Liver (tissue), 9 donors: ENCODE results near the gene RAB40AL. TPM values are rescaled to one million over a fixed set of nuclear protein-coding genes. Genes with fewer than 3 reads are reported as not detected.

Source experiments
- DNase-seq: peaks from one replicate; pipeline ENCODE4 v3.0.0-alpha.2; 2017; ENCODE audit warnings: low spot score
- H3K27ac ChIP-seq, 2 donors: one replicate each; pipeline ENCODE4 v1.7.0; 2013; ENCODE audit warnings: inconsistent platforms in 2 of 2, low read length in 2 of 2, control low read depth in 1 of 2, low read depth in 1 of 2, mild to moderate bottlenecking in 1 of 2
- H3K27me3 ChIP-seq, 4 donors: one replicate each; pipeline versions ENCODE4 v1.6.1 to v1.7.0; 2013; ENCODE audit warnings: low read length in 3 of 4, inconsistent platforms in 1 of 4, mild to moderate bottlenecking in 1 of 4, moderate library complexity in 1 of 4; ENCODE audit not compliant: control insufficient read depth in 4 of 4, insufficient read depth in 4 of 4
- H3K36me3 ChIP-seq, 4 donors: one replicate each; pipeline versions ENCODE4 v1.6.1 to v1.7.0; 2013; ENCODE audit warnings: low read length in 3 of 4, mild to moderate bottlenecking in 3 of 4, low read depth in 1 of 4, moderate library complexity in 1 of 4; ENCODE audit not compliant: control insufficient read depth in 4 of 4, insufficient read depth in 3 of 4
- H3K4me1 ChIP-seq, 4 donors: one replicate each; pipeline versions ENCODE4 v1.6.1 to v1.7.0; 2013; ENCODE audit warnings: low read length in 3 of 4, mild to moderate bottlenecking in 3 of 4, moderate library complexity in 1 of 4; ENCODE audit not compliant: control insufficient read depth in 4 of 4, insufficient read depth in 4 of 4
- H3K4me3 ChIP-seq, 3 donors: one replicate each; pipeline versions ENCODE4 v1.6.1 to v1.7.0; 2013; ENCODE audit warnings: low read length in 3 of 3, control low read depth in 1 of 3, low read depth in 1 of 3, mild to moderate bottlenecking in 1 of 3
- H3K9ac ChIP-seq, 2 donors: one replicate each; pipeline ENCODE4 v1.7.0; 2013; ENCODE audit warnings: low read length in 2 of 2, mild to moderate bottlenecking in 2 of 2, moderate library complexity in 2 of 2, control low read depth in 1 of 2, low read depth in 1 of 2
- H3K9me3 ChIP-seq, 4 donors: one replicate each; pipeline versions ENCODE4 v1.6.1 to v1.7.0; 2013; ENCODE audit warnings: low read length in 3 of 4; ENCODE audit not compliant: control insufficient read depth in 4 of 4
- EGR1 ChIP-seq, 2 donors: IDR thresholded peaks; 2 replicates each; pipeline ENCODE4 v1.6.1; 2016 to 2018; ENCODE audit warnings: antibody characterized with exemption in 2 of 2, low read depth in 2 of 2
- FOXA1 ChIP-seq: IDR thresholded peaks from 2 replicates; pipeline ENCODE4 v1.6.1; 2016; ENCODE audit warnings: antibody characterized with exemption
- FOXA2 ChIP-seq: IDR thresholded peaks from 2 replicates; pipeline ENCODE4 v1.6.1; 2016; ENCODE audit warnings: antibody characterized with exemption
- GABPA ChIP-seq, 2 donors: IDR thresholded peaks in 1 of 2; conservative IDR thresholded peaks in 1 of 2; 2 replicates each; pipeline ENCODE4 v1.6.1; 2016; ENCODE audit warnings: antibody characterized with exemption in 2 of 2, mild to moderate bottlenecking in 1 of 2, moderate library complexity in 1 of 2
- HNF4A ChIP-seq, 2 donors: conservative IDR thresholded peaks; 2 replicates each; pipeline ENCODE4 v1.6.1; 2016; ENCODE audit warnings: antibody characterized with exemption in 2 of 2, mild to moderate bottlenecking in 2 of 2
- HNF4G ChIP-seq: IDR thresholded peaks from 2 replicates; pipeline ENCODE4 v1.6.1; 2016; ENCODE audit warnings: antibody characterized with exemption
- JUND ChIP-seq, 2 donors: IDR thresholded peaks; 2 replicates each; pipeline ENCODE4 v1.6.1; 2016; ENCODE audit warnings: antibody characterized with exemption in 2 of 2
- NR2F2 ChIP-seq: IDR thresholded peaks from 2 replicates; pipeline ENCODE4 v1.6.1; 2016; ENCODE audit warnings: antibody characterized with exemption
- RAD21 ChIP-seq, 2 donors: IDR thresholded peaks; 2 replicates each; pipeline ENCODE4 v1.6.1; 2016; ENCODE audit warnings: antibody characterized with exemption in 2 of 2, mild to moderate bottlenecking in 2 of 2
- SP1 ChIP-seq: IDR thresholded peaks from 2 replicates; pipeline ENCODE4 v1.6.1; 2018; ENCODE audit warnings: antibody characterized with exemption, mild to moderate bottlenecking
- YY1 ChIP-seq: IDR thresholded peaks from 2 replicates; pipeline ENCODE4 v1.6.1; 2016; ENCODE audit warnings: antibody characterized with exemption, mild to moderate bottlenecking
- WGBS: extraction: QIAGEN DNeasy Blood & Tissue Kit; methylation state at CpG from one replicate; pipeline ENCODE4 v1.1.7; 2013; 5-methylcytosine and 5-hydroxymethylcytosine counted together
- polyA plus RNA-seq, 2 donors: library from polyadenylated mRNA; stranded (reverse) in 1 of 2; unstranded in 1 of 2; fragments of 200-250 nt in 1 of 2; fragments of >200 nt in 1 of 2; fragmentation: Nextera tagmentation in 1 of 2; extraction: Ambion mirVana in 1 of 2; gene quantifications; one replicate each; pipeline versions ENCODE4 v1.2.1 to v1.2.3, GENCODE V29; 2013 to 2015
- total RNA-seq, 2 donors: library from RNA; depleted of rRNA; stranded (reverse); fragments of >200 nt; gene quantifications; one replicate each; pipeline ENCODE4 v1.2.3, GENCODE V29; 2014
- TF ChIP-seq, protein P1 (sequence below): IDR thresholded peaks from 2 replicates; pipeline ENCODE4 v1.6.1; 2016; ENCODE audit warnings: antibody characterized with exemption
- TF ChIP-seq, protein P2 (sequence below): IDR thresholded peaks from 2 replicates; pipeline ENCODE4 v1.6.1; 2016; ENCODE audit warnings: antibody characterized with exemption
- TF ChIP-seq, protein P3 (sequence below): IDR thresholded peaks from 2 replicates; pipeline ENCODE4 v1.6.1; 2016; ENCODE audit warnings: antibody characterized with exemption
- TF ChIP-seq, protein P4 (sequence below): fragments of 150-350 bp; IDR thresholded peaks from 2 replicates; pipeline ENCODE4 v1.5.1; 2017; ENCODE audit warnings: improper control_type of control experiment, low read depth, low read length; ENCODE audit not compliant: missing input control
- TF ChIP-seq, protein P5 (sequence below): IDR thresholded peaks from 2 replicates; pipeline ENCODE4 v1.6.1; 2016; ENCODE audit warnings: antibody characterized with exemption, mild to moderate bottlenecking
- donor health status: healthy.
- donor health status: healthy.
- donor health status: healthy.
- donor health status: healthy.
- donor health status: healthy.

Gene RAB40AL
- total and polyA plus RNA-seq, 4 donors: 0.14 to 0.75 (median 0.53) TPM; not detected in 1

DNA sequence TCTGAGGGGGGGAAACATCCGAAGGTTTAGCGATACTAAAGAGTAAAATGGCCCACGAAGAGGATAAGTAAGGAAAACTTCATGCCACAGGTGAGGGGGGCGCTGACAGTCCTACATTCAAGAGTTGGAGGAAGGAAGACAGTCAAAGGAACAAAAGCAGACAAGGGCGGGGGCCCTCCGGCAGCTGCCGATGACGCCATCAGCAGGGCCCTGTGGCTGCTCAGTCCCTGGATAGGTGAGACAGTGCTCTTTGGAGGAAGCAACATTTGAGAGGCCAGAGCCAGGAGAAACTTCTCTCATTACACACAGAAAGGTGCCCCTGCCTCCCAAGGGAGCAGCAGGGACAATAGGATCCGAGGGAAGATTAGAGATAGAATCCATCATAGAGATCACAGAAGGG, 41.5 kb downstream of the RAB40AL start:
- H3K4me1 ChIP-seq: no peaks in the 10 kb centered on the region
- DNase-seq: no peak
- no peak overlapping the region for H3K9ac ChIP-seq
- H3K36me3 ChIP-seq: no peaks in the 10 kb centered on the region
- no peak for TF ChIP-seq JUND (IDR thresholded peaks at IDR 0.05)
- no peak for TF ChIP-seq EGR1 (IDR thresholded peaks at IDR 0.05; ENCODE audit: low read depth in 2 of 2)
- TF ChIP-seq SP1: no peak
- TF ChIP-seq FOXA2: no peak
- TF ChIP-seq, protein P1, sequence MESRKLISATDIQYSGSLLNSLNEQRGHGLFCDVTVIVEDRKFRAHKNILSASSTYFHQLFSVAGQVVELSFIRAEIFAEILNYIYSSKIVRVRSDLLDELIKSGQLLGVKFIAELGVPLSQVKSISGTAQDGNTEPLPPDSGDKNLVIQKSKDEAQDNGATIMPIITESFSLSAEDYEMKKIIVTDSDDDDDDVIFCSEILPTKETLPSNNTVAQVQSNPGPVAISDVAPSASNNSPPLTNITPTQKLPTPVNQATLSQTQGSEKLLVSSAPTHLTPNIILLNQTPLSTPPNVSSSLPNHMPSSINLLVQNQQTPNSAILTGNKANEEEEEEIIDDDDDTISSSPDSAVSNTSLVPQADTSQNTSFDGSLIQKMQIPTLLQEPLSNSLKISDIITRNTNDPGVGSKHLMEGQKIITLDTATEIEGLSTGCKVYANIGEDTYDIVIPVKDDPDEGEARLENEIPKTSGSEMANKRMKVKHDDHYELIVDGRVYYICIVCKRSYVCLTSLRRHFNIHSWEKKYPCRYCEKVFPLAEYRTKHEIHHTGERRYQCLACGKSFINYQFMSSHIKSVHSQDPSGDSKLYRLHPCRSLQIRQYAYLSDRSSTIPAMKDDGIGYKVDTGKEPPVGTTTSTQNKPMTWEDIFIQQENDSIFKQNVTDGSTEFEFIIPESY: no peak
- TF ChIP-seq, protein P2, sequence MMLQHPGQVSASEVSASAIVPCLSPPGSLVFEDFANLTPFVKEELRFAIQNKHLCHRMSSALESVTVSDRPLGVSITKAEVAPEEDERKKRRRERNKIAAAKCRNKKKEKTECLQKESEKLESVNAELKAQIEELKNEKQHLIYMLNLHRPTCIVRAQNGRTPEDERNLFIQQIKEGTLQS: no peak
- no peak for TF ChIP-seq HNF4G
- no peak for TF ChIP-seq NR2F2
- no peak for TF ChIP-seq HNF4A (conservative IDR thresholded peaks at IDR 0.05)
- TF ChIP-seq, protein P3, sequence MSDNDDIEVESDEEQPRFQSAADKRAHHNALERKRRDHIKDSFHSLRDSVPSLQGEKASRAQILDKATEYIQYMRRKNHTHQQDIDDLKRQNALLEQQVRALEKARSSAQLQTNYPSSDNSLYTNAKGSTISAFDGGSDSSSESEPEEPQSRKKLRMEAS: no peak
- TF ChIP-seq, protein P4, sequence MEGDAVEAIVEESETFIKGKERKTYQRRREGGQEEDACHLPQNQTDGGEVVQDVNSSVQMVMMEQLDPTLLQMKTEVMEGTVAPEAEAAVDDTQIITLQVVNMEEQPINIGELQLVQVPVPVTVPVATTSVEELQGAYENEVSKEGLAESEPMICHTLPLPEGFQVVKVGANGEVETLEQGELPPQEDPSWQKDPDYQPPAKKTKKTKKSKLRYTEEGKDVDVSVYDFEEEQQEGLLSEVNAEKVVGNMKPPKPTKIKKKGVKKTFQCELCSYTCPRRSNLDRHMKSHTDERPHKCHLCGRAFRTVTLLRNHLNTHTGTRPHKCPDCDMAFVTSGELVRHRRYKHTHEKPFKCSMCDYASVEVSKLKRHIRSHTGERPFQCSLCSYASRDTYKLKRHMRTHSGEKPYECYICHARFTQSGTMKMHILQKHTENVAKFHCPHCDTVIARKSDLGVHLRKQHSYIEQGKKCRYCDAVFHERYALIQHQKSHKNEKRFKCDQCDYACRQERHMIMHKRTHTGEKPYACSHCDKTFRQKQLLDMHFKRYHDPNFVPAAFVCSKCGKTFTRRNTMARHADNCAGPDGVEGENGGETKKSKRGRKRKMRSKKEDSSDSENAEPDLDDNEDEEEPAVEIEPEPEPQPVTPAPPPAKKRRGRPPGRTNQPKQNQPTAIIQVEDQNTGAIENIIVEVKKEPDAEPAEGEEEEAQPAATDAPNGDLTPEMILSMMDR: no peak
- TF ChIP-seq FOXA1: no peak
- no peak for TF ChIP-seq GABPA (IDR thresholded peaks at IDR 0.05 in 1 of 2, conservative IDR thresholded peaks at IDR 0.05 in 1 of 2)
- no peak for TF ChIP-seq RAD21 (IDR thresholded peaks at IDR 0.05)
- TF ChIP-seq, protein P5, sequence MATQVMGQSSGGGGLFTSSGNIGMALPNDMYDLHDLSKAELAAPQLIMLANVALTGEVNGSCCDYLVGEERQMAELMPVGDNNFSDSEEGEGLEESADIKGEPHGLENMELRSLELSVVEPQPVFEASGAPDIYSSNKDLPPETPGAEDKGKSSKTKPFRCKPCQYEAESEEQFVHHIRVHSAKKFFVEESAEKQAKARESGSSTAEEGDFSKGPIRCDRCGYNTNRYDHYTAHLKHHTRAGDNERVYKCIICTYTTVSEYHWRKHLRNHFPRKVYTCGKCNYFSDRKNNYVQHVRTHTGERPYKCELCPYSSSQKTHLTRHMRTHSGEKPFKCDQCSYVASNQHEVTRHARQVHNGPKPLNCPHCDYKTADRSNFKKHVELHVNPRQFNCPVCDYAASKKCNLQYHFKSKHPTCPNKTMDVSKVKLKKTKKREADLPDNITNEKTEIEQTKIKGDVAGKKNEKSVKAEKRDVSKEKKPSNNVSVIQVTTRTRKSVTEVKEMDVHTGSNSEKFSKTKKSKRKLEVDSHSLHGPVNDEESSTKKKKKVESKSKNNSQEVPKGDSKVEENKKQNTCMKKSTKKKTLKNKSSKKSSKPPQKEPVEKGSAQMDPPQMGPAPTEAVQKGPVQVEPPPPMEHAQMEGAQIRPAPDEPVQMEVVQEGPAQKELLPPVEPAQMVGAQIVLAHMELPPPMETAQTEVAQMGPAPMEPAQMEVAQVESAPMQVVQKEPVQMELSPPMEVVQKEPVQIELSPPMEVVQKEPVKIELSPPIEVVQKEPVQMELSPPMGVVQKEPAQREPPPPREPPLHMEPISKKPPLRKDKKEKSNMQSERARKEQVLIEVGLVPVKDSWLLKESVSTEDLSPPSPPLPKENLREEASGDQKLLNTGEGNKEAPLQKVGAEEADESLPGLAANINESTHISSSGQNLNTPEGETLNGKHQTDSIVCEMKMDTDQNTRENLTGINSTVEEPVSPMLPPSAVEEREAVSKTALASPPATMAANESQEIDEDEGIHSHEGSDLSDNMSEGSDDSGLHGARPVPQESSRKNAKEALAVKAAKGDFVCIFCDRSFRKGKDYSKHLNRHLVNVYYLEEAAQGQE: no peak
- TF ChIP-seq YY1: no peak
- peaks cover 0 to 2% (median 0%) of the 10 kb centered on the region in 4 donors for H3K27me3 ChIP-seq
- 87% methylated on average over 9 of the region's 9 CpGs for WGBS
- peaks cover 0 to 2% (median 0%) of the 10 kb centered on the region in 4 donors for H3K9me3 ChIP-seq
- H3K4me3 ChIP-seq: no peak overlapping the region
- H3K27ac ChIP-seq: no peak overlapping the region

DNA sequence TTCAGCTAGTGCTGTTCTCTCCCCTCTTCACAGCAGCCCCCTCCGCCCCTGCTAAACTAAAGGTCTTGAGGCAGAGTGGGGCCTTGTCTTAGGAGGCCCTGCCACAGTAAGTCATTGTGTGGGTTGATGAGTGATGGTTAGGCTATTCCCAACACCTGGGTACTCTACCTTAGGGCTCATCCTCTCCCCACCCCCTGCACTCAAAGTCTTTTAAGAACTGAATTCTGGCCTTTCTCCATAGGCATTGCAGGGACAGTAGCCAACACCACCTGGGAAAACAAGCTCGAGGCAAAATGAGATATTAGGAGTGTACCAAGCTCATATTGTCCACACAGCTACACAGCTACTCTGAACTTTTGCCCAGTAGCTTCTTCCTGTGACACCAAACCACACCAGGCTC, 42.5 kb downstream of the RAB40AL start:
- 93% methylated on average over 2 of the region's 2 CpGs for WGBS
- Histone ChIP-seq H3K27me3 (no peaks in the 10 kb centered on the region), H3K4me1 (no peaks in the 10 kb centered on the region), H3K9me3 (no peaks in the 10 kb centered on the region), H3K9ac (no peak overlapping the region), H3K36me3 (no peaks in the 10 kb centered on the region), H3K4me3 (no peak overlapping the region), H3K27ac (no peak overlapping the region)
- no peak for DNase-seq
- TF ChIP-seq, protein P1: no peak
- TF ChIP-seq YY1: no peak
